HCT116 (cell line): ENCODE data around the gene CKS1B. TPM values are rescaled to one million over a fixed set of nuclear protein-coding genes. Genes with fewer than 3 reads are reported as not detected.

Source experiments
- ATAC-seq: fragments of 200-7000 bp; cut with Tn5 transposase; 2 replicates; pipeline ENCODE4 v1.9.1; 2020; ENCODE audit warnings: mild to moderate bottlenecking, moderate library complexity
- BruUV-seq: library from RNA; stranded (reverse); fragments of 400-500 nt; replicated peaks from 2 replicates; lab custom pipeline; 2021; lab: Mats Ljungman, UMichigan
- CTCF ChIA-PET: fragments of 300-600 bp; sonication (Branson Sonifier 250); formaldehyde crosslinking; loops from one replicate; lab custom pipeline; 2021; ENCODE audit warnings: antibody characterized with exemption; lab: Charles Lee
- POLR2A ChIA-PET: fragments of 300-600, 350-600 bp; sonication (Branson Sonifier 250); formaldehyde crosslinking; loops from one replicate; lab custom pipeline; 2021; ENCODE audit warnings: antibody characterized with exemption; lab: Charles Lee
- RAD21 ChIA-PET, 2 experiments: fragments of 300-600 bp; sonication (Branson Sonifier 250); formaldehyde crosslinking; loops; one replicate each; lab custom pipeline; 2023; ENCODE audit warnings: low total read pairs in 2 of 2; ENCODE audit not compliant: uncharacterized antibody in 2 of 2, unreplicated experiment in 2 of 2, low non-redundant PET in 1 of 2; lab: Charles Lee
- DNase-seq: peaks from one replicate; pipeline ENCODE4 v3.0.0-alpha.2; 2010; ENCODE audit warnings: low read depth, low spot score
- H2AFZ ChIP-seq: fragments of 200-600 bp; shearing (Covaris generic), sonication (generic); 2 replicates; pipeline ENCODE4 v1.6.1; 2017; ENCODE audit warnings: low read depth, mixed run types, mixed read lengths, antibody characterized with exemption, low read length; ENCODE audit not compliant: poor library complexity, severe bottlenecking
- H3K27ac ChIP-seq: 2 replicates; pipeline ENCODE4 v1.5.1; 2012; ENCODE audit warnings: low read depth, low read length
- H3K27me3 ChIP-seq: fragments of 200-600 bp; sonication (generic); 2 replicates; pipeline ENCODE4 v1.6.1; 2016; ENCODE audit warnings: mixed run types, low read length, mixed read lengths; ENCODE audit not compliant: insufficient read depth
- H3K36me3 ChIP-seq, 2 experiments: fragments of 200-500 bp in 1 of 2; fragments of 200-600 bp in 1 of 2; sonication (Bioruptor generic) in 1 of 2; sonication (generic) in 1 of 2; 2 replicates each; pipeline versions ENCODE4 v1.5.1 to v1.6.1; 2014 to 2016; ENCODE audit warnings: low read length in 2 of 2, inconsistent platforms in 1 of 2, mixed read lengths in 1 of 2, mixed run types in 1 of 2; ENCODE audit not compliant: insufficient read depth in 2 of 2, control insufficient read depth in 1 of 2
- H3K4me1 ChIP-seq, 2 experiments: fragments of 200-600 bp in 1 of 2; sonication (generic) in 1 of 2; 2 replicates each; pipeline versions ENCODE4 v1.5.1 to v1.6.1; 2012 to 2017; ENCODE audit warnings: low read length in 2 of 2, inconsistent platforms in 1 of 2, mild to moderate bottlenecking in 1 of 2, mixed read lengths in 1 of 2, mixed run types in 1 of 2, moderate library complexity in 1 of 2; ENCODE audit not compliant: insufficient read depth in 2 of 2, control insufficient read depth in 1 of 2
- H3K4me2 ChIP-seq: fragments of 200-600 bp; sonication (generic); 2 replicates; pipeline ENCODE4 v1.6.1; 2017; ENCODE audit warnings: mixed run types, low read length, mixed read lengths
- H3K4me3 ChIP-seq, 2 experiments: fragments of 200-600 bp in 1 of 2; sonication (generic) in 1 of 2; replicated peaks in 1 of 2; 2 replicates each; pipeline ENCODE4 v1.5.1; 2011 to 2016; ENCODE audit warnings: low read length in 2 of 2, control low read depth in 1 of 2, low read depth in 1 of 2, mild to moderate bottlenecking in 1 of 2, mixed read lengths in 1 of 2, mixed run types in 1 of 2
- H3K79me2 ChIP-seq: fragments of 200-600 bp; sonication (generic); 2 replicates; pipeline ENCODE4 v1.6.1; 2017; ENCODE audit warnings: mild to moderate bottlenecking, mixed run types, low read length, moderate library complexity, mixed read lengths; ENCODE audit not compliant: insufficient read depth
- H3K9ac ChIP-seq: fragments of 200-600 bp; sonication (generic); 2 replicates; pipeline ENCODE4 v1.6.1; 2016; ENCODE audit warnings: low read length, mixed read lengths
- H3K9me2 ChIP-seq: fragments of 200-600 bp; sonication (generic), shearing (Covaris generic); 2 replicates; pipeline ENCODE4 v1.6.1; 2017; ENCODE audit warnings: mixed run types, mild to moderate bottlenecking, moderate library complexity; ENCODE audit not compliant: insufficient read depth
- H3K9me3 ChIP-seq, 2 experiments: fragments of 200-500 bp in 1 of 2; fragments of 200-600 bp in 1 of 2; sonication (Bioruptor generic) in 1 of 2; sonication (generic) in 1 of 2; 2 replicates each; pipeline ENCODE4 v1.6.1; 2014 to 2017; ENCODE audit warnings: low read length in 2 of 2, mixed read lengths in 2 of 2, inconsistent platforms in 1 of 2, low read depth in 1 of 2, mild to moderate bottlenecking in 1 of 2, mixed run types in 1 of 2, moderate library complexity in 1 of 2; ENCODE audit not compliant: control insufficient read depth in 1 of 2, insufficient read depth in 1 of 2
- H4K20me1 ChIP-seq: fragments of 200-600 bp; sonication (generic), shearing (Covaris generic); 2 replicates; pipeline ENCODE4 v1.6.1; 2017; ENCODE audit warnings: mixed run types, mild to moderate bottlenecking, moderate library complexity; ENCODE audit not compliant: insufficient read depth
- SP1 ChIP-seq: IDR thresholded peaks from 2 replicates; pipeline ENCODE4 v1.6.1; 2012; ENCODE audit warnings: low read depth
- TCF7L2 ChIP-seq: IDR thresholded peaks from 2 replicates; pipeline ENCODE4 v1.7.0; 2011; ENCODE audit warnings: borderline replicate concordance, inconsistent platforms; ENCODE audit not compliant: insufficient read depth, insufficient read length; ENCODE audit errors: extremely low read depth
- intact Hi-C: fragments of 100-400 bp; cut with micrococcal nuclease; formaldehyde crosslinking; loops from 2 replicates; pipeline ENCODE4 v1.10.0; 2022
- total RNA-seq: library from RNA; stranded (reverse); gene quantifications from one replicate; pipeline ENCODE4 v1.2.1, GENCODE V29; 2021; ENCODE audit not compliant: unreplicated experiment
- TF ChIP-seq, protein P1 (sequence below), 3 experiments: fragments of 200-600 bp in 1 of 3; sonication (generic) in 1 of 3; IDR thresholded peaks in 2 of 3; conservative IDR thresholded peaks in 1 of 3; 2 replicates each; pipeline ENCODE4 v1.5.1; 2012 to 2017; ENCODE audit warnings: low read depth in 2 of 3, low read length in 2 of 3, antibody characterized with exemption in 1 of 3, borderline replicate concordance in 1 of 3, control low read depth in 1 of 3, mild to moderate bottlenecking in 1 of 3, mixed read lengths in 1 of 3, mixed run types in 1 of 3, moderate library complexity in 1 of 3; ENCODE audit not compliant: insufficient read depth in 1 of 3

CKS1B gene
- total RNA-seq, 1 experiment from 2014 or later = 229 TPM

- POLR2A ChIA-PET = interaction anchor here (0.6 to 5.4 kb wide), 13 partner anchors 8 to 87 kb away, joined by 3 to 46 read pairs (median 4); partner anchors contain the start of genes FLAD1, PBXIP1, PYGO2 and ZBTB7B
- Histone ChIP-seq H3K9ac (peak overlapping the region; percentile 86), H3K9me2 (no peaks in the 10 kb centered on the region), H3K9me3 (no peaks in the 10 kb centered on the region), H4K20me1 (no peaks in the 10 kb centered on the region), H2AFZ (no peak overlapping the region), H3K4me2 (peak overlapping the region; percentile 90), H3K27me3 (no peaks in the 10 kb centered on the region), H3K79me2 (peaks cover 88% of the 10 kb centered on the region), H3K36me3 (peaks cover 7 to 21% of the 10 kb centered on the region in 2 experiments; a peak in 2 of 4 replicates), H3K4me1 (peaks cover 40 to 62% of the 10 kb centered on the region in 2 experiments), H3K27ac (peak overlapping the region; percentile 86), H3K4me3 (peak overlapping the region; percentile 61 to 70)
- BruUV-seq = no TSS peak
- intact Hi-C loops = loop anchor here (5.0 kb wide), 2 partner anchors 90 to 165 kb away; partner anchors contain the start of genes EFNA4 and SLC50A1
- no peak for TF ChIP-seq TCF7L2
- no peak for TF ChIP-seq SP1
- TF ChIP-seq, protein P1, sequence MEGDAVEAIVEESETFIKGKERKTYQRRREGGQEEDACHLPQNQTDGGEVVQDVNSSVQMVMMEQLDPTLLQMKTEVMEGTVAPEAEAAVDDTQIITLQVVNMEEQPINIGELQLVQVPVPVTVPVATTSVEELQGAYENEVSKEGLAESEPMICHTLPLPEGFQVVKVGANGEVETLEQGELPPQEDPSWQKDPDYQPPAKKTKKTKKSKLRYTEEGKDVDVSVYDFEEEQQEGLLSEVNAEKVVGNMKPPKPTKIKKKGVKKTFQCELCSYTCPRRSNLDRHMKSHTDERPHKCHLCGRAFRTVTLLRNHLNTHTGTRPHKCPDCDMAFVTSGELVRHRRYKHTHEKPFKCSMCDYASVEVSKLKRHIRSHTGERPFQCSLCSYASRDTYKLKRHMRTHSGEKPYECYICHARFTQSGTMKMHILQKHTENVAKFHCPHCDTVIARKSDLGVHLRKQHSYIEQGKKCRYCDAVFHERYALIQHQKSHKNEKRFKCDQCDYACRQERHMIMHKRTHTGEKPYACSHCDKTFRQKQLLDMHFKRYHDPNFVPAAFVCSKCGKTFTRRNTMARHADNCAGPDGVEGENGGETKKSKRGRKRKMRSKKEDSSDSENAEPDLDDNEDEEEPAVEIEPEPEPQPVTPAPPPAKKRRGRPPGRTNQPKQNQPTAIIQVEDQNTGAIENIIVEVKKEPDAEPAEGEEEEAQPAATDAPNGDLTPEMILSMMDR (IDR thresholded peaks at IDR 0.05 in 2 of 3, conservative IDR thresholded peaks at IDR 0.05 in 1 of 3; ENCODE audit: borderline replicate concordance in 1 of 3, insufficient read depth in 1 of 3, low read depth in 2 of 3, low read length in 2 of 3) = no peak
- RAD21 ChIA-PET = no interaction called here
- CTCF ChIA-PET = interaction anchor here (0.7 to 2.6 kb wide), 3 partner anchors 27 to 113 kb away, joined by 5 to 14 read pairs (median 7); no protein-coding TSS in a partner anchor
- DNase-seq = no peak
- no peak for ATAC-seq
Observed at GRCh38 chr1:154972213-154972516, 2.3 kb upstream of the CKS1B start.
